Forelimb muscle (tissue), 1 donor: ENCODE results near the gene RNASE1. TPM values are rescaled to one million over a fixed set of nuclear protein-coding genes. Genes with fewer than 3 reads are reported as not detected.

Experiments
- DNase-seq: peaks from one replicate; pipeline ENCODE4 v3.0.0-alpha.2; 2013; ENCODE audit warnings: low read depth
- polyA plus RNA-seq: library from polyadenylated mRNA; unstranded; fragments of 120-200 nt; gene quantifications from one replicate; pipeline ENCODE4 v1.2.1, GENCODE V29; 2013; ENCODE audit not compliant: insufficient read length

The RNASE1 gene
- polyA plus RNA-seq, 1 donor: 162 TPM

DNA sequence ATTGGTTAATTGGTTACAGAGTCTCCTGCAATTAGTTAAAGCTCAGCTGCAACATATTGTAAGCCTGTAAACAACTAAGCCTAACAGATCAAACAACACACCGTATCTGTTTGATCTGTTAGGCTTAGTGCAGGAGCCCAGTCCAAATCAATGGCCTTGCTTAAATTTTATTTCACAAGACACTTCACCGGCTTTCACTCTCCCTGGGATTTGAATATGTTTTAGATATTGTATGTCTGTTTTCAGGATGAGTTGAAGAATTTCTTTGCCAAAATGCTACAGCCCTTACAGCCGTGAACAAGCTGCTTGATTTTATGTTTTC is 5.5 kb upstream of the RNASE1 start:
- DNase-seq: no peak

GRCh38 chr14:20807304-20808161 is 4.9 kb upstream of the RNASE1 start:
- no peak for DNase-seq

GRCh38 chr14:20805485-20805884 is 2.8 kb upstream of the RNASE1 start:
- DNase-seq: no peak

GRCh38 chr14:20803223-20803622 is 579 bp upstream of the RNASE1 start:
- DNase-seq: no peak

GRCh38 chr14:20801726-20802125 is 918 bp downstream of the RNASE1 start:
- DNase-seq: no peak

- DNase-seq: no peak
Measured at GRCh38 chr14:20799892-20800544, 2.6 kb downstream of the RNASE1 start.

GRCh38 chr14:20799456-20799891 is 3.2 kb downstream of the RNASE1 start:
- no peak for DNase-seq

DNA sequence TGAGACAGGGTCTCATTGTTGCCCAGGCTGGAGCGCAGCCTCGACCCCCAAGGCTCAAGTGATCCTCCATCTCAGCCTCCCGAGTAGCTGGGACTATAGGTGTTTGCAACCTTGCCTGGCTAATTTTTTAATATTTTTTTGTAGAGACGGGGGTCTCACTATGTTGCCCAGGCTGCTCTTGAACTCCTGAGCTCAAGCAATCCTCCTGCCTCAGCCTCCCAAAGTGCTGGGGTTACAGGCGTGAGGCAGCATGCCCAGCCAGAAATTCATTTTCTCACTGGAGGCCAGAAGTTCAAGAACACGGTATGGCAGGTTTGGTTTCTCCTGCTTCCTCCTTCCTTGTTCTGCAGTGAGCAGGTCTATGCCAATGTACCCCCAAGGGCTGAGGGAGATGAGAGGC is 3.7 kb downstream of the RNASE1 start:
- DNase-seq: no peak

- DNase-seq: no peak
Measured at GRCh38 chr14:20798318-20798717, 4.3 kb downstream of the RNASE1 start.

- no peak for DNase-seq
Measured at GRCh38 chr14:20797164-20797563, 5.5 kb downstream of the RNASE1 start.

GRCh38 chr14:20794644-20795369 is 7.8 kb downstream of the RNASE1 start:
- no peak for DNase-seq

DNA sequence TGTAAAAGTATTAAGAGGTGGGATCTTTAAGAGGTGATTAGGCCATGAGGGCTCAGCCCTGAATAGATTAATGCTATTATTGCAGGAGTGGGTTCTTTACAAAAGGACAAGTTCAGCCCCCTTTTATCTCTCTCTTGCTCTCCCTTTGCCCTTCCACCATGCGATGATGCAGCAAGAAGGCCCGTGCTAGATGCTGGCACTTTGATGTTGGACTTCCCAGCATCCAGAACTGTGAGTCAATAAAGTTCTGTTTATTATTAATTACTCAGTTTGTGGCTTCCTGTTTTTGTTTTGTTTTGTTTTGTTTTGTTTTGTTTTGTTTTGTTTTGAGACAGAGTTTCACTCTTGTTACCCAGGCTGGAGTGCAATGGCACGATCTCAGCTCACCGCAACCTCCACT is 10.1 kb downstream of the RNASE1 start:
- no peak for DNase-seq

GRCh38 chr14:20791597-20791996 is 11.0 kb downstream of the RNASE1 start:
- no peak for DNase-seq

GRCh38 chr14:20791187-20791586 is 11.5 kb downstream of the RNASE1 start:
- no peak for DNase-seq

DNA sequence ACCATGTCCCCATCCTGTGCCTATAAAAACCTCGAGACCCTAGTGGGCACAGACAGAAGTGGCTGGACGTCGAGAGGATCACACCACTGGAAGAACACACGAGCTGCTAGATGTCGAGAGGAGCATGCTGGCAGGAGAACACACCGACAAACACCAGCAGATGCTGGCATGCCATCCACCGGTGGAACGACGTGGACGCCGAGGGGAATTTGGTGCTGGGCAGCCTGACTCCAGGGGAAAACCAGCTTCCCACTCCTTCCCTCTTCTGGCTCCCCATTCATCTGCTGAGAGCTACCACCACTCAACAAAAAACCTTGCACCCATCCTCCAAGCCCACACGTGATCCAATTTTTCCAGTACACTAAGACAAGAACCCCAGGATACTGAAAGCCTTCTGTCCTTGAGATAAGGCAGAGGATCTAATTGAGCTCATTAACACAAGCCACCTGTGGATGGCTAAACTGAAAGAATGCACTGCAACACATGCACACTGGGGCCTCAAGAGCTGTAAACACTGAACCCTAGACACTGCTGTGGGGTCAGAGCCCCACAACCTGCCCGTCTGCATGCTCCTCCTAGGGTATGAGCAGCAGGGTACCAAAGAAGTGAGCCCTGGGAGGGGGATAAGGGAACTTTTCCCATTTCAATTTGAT is 12.1 kb downstream of the RNASE1 start:
- DNase-seq: no peak

- no peak for DNase-seq
Measured at GRCh38 chr14:20789230-20789813, 13.3 kb downstream of the RNASE1 start.

- no peak for DNase-seq
Measured at GRCh38 chr14:20787025-20787424, 15.6 kb downstream of the RNASE1 start.

DNA sequence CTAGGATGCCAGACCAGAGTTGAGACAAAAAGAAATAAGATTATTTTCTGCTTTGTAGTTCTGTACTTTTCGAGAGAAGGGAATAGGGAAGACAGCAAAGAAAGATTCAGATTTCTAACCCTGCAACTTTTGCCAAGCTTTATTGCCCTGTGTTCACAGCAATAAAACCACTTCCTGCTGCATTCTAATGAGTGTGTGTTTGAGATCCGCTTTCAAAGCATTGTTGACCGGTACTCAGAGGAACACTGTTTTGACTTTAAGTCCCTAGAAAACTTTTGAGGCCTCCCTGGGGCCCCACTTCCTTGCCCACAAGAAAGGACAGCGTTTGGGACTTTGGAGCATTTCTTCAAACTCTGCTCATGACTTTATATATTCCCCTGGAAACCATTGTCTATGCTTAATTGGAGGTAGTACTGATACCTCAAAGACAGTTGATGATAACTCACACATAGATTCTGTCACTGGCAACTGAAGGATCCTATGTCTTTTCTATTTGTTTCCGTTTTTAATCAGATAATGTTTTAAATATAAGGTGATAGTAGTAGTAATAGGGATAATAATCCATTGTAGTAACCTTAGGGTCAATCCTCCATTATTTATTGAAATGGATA is 20.3 kb downstream of the RNASE1 start:
- DNase-seq: no peak

- DNase-seq: no peak
Measured at GRCh38 chr14:20781803-20782202, 20.8 kb downstream of the RNASE1 start.

DNA sequence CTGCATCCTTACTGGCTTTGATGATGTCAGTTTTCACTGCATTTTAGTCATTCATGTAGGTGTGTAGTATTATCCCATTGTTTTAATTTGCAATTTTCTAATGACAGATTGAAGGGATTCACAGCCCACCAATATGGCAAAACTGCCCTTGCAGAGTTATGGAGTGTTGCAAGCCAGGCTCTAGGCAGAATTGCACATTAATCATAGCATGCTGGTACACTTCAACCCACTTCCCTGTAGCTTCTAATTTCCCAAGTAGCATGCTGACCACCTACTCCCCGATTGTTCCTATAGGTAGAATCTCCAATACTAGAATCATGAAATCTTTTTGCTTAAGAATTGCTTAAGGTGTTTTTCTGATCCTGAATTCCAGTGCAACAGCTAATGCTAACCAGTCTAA is 26.7 kb downstream of the RNASE1 start:
- no peak for DNase-seq

- DNase-seq: no peak
Measured at GRCh38 chr14:20775043-20775442, 27.6 kb downstream of the RNASE1 start.
